ENCODE results near the gene CHKB.

CHKB gene

DNA sequence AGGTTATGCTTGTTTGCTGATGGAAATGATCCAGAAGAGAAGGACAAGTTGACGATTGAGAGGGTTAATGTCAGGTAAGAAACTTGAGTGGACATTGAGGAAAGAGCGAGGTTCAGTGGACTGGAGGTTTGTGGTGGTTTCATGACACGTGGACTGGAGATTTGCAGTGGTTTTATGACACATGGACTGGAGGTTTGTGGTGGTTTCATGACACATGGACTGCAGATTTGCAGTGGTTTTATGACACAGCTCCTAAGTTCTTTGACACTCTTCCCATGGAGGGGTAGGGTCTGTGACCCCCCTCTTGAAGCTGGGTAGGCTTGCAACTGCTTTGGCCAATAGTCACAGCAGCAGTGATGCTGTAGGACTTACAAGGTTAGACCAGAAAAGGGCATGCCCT is 12.5 kb upstream of the CHKB start:
- DNase-seq: no peak

DNA sequence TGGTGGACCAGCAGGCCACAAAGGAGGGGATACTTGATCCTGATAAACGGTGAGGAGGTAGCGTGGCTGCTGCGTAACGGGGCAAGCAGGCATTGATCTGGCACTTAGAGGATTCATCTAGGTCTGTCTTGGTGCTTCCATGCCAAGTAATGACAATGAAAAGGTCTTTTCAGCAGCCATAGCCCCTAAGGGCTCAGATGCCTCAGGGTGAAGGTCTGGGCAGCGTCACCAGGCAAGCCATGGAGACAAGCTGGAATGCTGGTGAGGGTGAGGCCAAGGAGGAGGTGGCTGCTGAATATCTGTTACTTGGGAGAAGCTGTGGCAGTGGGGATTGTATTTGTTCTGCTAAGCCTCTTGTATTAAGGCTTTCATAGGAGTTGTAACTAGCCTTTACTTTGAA is 4.8 kb upstream of the CHKB start:
- DNase-seq: no peak

GRCh38 chr22:50586416-50586815 is 3.8 kb upstream of the CHKB start:
- DNase-seq: no peak

DNA sequence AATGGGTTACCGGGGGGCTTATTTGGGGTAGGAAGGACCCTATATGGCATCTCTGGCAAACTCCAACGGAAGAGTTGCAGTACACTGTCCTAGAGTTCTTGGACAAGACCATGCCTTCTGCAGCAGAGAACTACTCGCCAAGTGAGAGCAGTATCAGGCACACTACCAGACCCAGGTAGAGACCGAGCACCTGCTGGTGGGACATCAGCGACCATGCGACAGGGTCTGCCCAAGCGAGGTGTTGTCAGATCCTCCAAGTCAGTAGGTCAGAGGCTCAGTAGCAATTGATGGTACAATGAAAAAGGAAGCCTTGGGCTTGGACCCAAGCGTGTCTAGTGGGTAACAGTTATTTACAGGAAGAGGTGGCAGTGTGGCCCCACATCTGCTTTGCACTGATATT is 3.1 kb upstream of the CHKB start:
- no peak for DNase-seq

- no peak for DNase-seq
These were observed 2.6 kb upstream of the CHKB start for GRCh38 chr22:50585238-50585637.

- no peak for DNase-seq
These were observed 1.8 kb upstream of the CHKB start for GRCh38 chr22:50584106-50585096.

GRCh38 chr22:50583294-50583861 is 729 bp upstream of the CHKB start:
- DNase-seq: no peak

DNA sequence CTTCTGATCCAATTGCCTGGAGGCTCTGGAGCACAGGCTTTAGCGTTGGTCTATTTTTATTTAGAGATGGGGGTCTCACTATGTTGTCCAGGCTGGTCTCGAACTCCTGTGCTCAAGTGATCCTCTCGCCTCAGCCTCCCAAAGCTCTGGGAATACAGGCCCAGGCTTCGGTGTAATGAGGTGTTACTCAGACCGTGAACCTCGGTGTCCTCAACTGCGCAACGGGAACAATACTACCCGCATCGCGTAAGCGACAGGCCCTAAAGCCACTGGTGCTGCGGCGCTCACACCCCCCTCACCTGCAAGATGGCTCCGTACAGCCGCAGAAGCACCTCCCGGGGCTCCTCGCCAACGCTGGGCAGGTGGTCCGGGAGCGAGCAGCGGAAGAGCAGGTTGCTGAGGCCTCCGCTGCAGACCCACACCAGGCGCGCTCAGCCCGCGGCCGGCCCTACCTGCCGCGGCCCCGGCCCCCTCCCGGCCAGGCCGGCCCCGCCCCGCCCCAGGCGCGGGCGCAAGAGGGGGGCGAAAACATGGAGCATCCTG is 628 bp downstream of the CHKB start:
- DNase-seq: no peak

DNA sequence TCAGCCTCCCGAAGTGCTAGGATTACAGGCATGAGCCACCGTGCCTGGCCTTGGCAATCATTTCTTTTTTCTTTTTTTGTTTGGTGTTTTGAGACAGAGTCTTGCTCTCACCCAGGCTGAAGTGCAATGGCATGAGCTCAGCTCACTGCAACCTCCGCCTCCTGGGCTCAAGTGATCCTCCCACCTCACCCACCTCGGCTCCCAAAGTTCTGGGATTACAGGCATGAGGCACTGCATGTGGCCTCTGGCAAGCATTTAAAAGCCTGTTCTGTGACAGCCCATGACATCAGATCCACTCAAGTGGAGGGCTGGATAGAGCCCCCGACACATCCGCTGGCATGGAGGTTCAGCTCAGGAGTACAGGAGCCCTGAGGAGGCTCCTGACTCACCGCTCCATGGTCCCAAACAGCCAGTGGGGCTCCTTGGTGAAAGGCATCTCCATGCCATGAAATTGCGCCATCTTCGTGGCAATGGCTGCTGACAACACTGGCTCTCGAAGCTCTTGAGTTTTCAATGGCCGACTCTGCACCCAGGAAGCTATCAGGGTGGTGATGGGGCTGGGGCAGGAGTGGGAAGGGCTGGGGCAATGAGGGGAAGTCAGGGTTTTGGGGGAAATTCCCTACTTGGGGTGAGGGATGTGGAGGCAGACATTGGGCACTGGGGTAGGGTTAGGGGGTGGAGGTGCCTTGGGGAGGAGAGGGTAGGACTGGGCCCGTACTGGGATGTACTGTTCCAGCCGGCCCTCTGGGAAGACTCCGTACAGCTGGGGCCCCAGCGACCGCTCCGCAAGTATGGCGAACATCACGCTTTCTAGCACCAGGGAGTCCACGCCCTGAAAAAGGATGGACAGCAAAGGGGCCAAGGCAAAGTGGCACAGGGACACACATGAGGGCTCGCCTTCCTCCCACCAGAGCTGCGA is 1.4 kb downstream of the CHKB start:
- DNase-seq: no peak

GRCh38 chr22:50579752-50580151 is 2.9 kb downstream of the CHKB start:
- no peak for DNase-seq

- no peak for DNase-seq
These were observed 3.8 kb downstream of the CHKB start for GRCh38 chr22:50578776-50579310.

DNA sequence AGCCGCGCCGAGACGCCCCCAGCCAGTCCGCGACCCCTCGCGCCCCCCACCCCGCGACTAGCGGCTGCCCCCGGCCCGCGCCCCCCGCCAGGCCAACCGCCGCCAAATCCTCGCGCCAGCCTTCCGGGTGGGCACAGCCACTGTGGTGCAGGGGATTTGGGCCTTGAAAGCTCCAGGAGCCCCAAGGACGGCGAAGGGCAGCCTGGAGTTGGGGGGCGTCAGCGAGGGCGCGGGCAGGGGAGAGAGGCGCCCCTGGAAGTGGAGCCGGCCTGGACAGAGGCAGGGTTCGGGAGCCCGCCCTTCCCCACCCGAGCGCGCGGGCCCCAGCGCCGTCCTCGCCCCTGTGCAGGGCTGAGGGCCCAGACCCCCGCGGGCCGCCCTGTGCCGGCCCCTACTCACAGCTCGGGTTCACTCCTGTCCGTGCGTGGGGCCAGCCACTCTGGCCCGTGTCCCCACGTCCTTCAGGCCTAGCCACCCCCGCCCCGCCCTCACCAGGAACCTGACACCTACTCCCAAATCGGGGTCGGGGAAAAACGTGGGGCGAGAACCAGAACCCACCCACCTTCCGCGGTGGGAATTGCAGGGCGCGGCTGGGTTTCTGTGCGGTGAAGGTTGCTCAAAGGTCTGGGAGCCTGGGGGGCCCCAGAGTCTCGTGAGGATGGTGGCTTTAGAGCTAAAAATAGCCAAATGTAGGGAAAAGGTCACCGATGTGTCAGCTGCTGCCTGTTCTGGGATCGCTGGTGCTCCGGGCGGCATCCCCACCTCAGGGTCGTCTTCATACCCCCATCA is 4.5 kb downstream of the CHKB start, which contains the start of gene CPT1B:
Gene CPT1B (minus strand): TSS at position 441 of the 789 bp plus-strand sequence. CDS start 512 bp downstream, outside the sequence.
- no peak for DNase-seq

DNA sequence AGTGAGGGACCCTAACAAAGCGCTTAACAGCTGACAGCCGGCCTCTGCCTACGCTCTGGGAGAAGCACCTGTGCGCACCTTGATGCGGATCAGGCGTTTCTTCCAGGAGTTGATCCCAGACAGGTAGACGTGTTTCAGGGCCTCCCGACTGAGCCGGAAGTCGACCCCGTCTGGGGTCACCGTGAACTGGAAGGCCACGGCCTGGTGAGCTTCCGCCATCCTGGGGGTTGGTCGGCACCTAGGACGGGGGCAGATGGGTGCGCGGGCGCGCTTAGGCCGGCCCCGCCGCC is 5.0 kb downstream of the CHKB start:
- no peak for DNase-seq

- DNase-seq: no peak
These were observed 5.6 kb downstream of the CHKB start for GRCh38 chr22:50576806-50577696.

GRCh38 chr22:50576070-50576469 is 6.6 kb downstream of the CHKB start:
- DNase-seq: no peak

DNA sequence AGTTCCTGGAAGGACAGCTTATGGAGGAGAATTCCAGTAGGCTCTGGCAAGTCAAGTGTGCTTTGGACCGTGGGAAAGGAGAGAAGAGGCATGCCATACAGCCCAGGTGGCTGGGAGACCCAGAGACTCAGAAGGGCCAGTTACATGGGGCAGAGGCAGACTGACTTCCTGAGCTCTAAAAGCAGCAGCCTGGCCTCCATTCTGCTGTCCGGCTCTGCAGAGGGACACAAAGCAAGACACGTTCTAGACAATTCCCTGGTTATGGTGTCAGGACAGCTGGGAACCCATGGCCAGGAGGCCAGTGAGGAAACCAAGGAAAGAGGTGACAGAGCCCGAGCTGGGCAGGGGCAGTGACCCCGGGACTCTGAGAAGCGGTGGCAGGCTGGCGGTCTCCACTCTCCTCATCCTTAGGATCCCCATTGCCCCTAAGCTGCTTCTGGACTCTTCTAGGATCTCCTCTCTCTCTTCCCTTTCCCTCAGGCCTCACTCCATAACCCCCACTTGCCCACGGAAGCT is 7.2 kb downstream of the CHKB start:
- DNase-seq: no peak

DNA sequence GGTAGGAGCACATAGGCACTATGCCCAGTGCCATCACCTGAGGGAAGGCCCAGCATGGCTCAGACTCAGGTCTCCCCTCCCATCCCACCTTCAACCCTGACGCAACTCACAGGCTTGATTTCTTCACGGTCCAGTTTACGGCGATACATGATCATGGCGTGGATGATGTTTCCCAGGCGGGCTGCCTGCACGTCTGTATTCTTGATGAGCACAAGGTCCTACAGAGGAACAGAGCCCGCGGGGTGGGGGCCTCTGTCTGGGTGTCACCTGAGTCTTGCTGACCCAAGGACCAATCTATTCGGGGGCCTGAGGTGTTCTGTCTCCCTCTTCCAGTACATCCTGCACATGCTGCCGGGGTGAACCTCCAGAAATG is 8.3 kb downstream of the CHKB start:
- no peak for DNase-seq

DNA sequence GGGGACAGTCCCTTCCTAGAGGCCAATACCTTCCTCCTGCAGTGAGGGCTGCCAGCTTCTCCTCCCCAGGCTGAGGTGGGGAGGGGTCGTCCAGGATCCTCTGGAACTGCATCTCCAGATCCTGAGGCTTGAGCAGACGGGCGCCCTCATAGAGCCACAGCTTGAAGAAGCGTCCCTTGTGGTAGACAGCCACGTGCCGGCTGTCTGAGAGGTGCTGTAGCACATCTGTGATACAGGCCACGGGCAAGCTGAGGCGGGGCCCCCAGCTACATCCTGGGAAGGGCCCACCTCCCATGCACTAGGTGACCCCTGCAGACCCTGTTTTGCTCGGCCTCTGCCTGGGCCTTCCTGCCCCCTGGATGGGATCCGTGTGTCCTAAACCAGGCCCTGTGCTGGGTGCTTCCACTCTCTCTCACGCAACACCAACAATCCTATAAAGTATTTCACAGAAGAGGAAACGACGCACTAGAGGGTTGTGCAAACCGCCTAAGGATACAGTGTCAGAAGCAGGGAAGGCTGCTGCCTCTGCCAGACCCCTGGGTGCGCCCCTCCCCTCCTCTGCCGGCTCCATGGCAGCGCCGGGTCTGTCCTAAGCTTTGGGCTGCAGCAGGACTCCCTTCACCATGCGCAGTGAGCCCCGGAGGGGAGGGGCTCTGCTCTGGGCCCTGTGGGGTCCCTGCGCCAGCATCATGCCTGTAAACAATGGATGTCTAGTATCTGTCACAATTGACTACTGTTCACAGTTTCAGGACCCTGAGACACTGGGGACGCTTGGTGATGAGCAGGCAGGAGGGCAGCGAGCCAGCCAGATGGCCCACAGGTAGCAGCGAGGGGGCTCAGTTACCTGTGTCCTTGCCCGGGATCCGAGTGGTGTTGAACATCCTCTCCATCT is 8.9 kb downstream of the CHKB start:
- DNase-seq: no peak

DNA sequence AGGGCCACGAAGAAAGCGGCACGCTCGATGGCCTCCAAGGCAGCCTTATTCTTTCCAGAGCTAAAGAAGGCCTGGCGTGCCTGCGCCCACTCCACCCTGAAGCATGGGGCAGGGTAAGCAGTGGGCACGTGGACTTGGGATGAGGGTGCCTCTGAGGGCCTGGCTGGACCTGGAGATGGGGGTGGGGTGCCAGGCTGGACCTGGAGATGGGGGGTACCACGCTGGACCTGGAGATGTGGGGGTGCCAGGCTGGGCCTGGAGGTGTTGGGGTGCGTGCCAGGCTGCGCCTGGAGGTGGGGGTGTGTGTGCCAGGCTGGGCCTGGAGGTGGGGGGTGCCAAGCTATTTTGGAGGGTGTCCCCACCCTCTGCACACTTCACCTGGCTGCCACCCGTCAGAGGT is 9.7 kb downstream of the CHKB start:
- DNase-seq: no peak

All from NCI-H2029 (cell line).